Activated CD4-positive, alpha-beta T cell treated with anti-CD3 and anti-CD28 coated beads, Interleukin-2, Interleukin-4, amounts not matched to agents 100 ng/mL and 50 ng/mL, durations not matched to agents 16 hours and 8 hours (primary cell): ENCODE measurements around the gene CYP39A1.
A peak's percentile ranks its signal among the peaks of the same experiment; 100 is the strongest.
"Not testable (repeated sequence)": the region's sequence is repeated elsewhere in the genome, so short reads cannot be mapped to it uniquely, and the experiment has no call there.

Experiments
- DNase-seq: peaks from one replicate; pipeline ENCODE4 v3.0.0-alpha.2; 2020; ENCODE audit warnings: low spot score

Gene CYP39A1

DNA sequence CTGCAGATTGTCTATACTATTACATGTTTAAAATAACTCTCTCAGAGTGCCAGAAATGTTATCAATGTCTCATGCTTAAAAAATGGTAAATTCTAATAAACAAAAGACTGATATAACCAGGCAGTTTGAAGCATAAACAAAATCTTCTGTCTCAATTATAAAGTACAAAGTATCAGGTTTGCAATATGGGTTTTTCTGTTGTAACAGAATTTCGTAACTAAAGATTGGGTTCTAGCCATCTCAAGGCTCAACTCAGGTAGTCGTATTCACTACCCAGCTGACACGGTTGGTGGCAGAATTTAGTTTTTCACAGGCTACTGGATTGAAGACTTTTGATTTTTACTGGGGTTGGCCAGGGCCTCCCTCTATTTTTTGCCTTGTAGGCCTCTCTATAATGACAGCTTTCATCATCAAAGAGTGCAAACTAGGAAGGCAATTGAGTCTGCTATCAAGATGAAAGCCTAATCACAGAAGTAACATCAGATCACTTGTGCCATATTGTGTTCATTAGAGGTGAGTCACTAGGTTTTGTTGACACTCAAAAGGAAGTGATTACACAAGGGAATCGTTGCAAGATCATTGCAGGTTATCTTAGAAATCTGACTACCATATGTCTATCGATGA is 3.6 kb downstream of the CYP39A1 start:
- DNase-seq, result no peak

DNA sequence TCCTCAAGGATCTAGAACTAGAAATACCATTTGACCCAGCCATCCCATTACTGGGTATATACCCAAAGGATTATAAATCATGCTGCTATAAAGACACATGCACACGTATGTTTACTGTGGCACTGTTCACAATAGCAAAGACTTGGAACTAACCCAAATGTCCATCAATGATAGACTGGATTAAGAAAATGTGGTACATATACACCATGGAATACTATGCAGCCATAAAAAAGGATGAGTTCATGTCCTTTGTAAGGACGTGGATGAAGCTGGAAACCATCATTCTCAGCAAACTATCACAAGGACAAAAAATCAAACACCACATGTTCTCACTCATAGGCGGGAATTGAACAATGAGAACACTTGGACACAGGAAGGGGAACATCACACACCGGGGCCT is 4.5 kb downstream of the CYP39A1 start:
- not testable (repeated sequence) for DNase-seq

DNA sequence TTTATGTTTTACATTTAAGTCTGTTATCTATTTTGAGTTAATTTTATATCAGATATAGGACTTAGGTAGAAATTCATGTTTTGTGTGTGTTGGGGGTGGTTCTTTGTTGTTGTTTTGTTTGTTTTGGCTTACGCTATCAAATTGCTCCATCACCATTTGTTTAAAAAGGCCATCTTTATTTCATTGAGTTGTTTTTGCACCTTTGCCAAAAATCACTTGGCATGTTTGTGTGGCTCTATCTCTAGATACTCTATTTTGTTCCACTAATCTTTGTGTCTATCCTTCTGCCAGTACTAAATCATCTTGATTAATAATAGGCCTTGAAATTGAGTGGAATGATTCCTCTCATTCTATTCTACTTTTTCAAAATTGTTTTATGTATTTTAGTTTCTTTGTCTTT is 7.4 kb downstream of the CYP39A1 start:
- no peak for DNase-seq

DNA sequence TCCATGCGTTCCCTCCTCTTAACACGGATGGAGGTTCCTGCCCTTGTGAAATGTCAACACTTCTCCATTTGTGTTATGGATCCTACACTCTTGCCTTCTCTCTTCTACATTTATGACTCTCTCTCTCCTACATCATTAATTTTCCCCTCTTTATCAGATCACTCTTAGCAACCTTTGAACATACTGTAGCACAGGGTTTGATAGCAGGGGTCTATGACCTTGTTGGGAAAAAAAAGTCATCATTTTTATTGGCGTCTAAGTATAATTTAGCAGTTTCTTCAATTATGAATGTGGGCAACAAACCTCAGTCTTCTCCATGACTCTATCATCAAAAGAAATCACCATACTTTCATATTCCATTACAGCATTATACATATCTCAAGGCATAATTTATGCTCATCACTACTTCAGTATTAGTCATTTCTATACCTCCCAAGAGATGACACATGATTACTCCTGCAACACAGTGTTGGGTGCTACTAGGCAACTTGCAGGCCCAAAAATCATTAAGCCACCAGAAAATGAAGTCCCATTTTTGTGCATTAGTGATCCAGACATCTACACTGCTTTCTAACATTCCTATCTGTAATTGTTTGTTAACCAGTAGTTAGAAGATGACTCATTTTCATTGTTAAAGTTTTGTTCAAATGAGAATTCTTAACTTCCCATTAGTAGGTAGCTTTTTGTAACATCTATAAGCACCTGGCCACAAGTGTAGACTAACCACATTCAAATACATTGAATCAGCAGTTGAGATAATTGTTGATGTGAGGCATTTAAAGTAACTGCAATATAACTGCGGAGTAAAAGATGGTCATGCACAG is 9.5 kb downstream of the CYP39A1 start:
- peak; percentile 32 for DNase-seq

DNA sequence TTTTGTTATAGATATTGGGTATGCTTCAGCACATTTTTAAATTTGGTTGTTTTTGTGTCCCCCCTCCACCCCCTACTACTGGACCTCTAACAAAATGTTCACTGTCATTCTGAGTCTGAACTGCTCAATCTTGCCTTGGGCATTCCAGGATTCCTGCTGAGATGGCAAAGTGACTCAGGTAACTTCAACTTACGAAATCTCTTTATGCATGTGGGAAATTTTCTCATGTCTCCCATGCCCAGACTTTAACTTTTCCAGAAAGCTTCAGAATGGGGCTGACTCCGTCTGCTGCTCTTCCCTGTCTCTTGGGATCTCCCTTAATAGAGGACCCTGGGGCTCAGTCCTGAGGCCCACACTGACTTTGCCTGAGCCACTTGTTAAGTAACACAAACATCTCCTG is 14.0 kb downstream of the CYP39A1 start:
- no peak for DNase-seq

DNA sequence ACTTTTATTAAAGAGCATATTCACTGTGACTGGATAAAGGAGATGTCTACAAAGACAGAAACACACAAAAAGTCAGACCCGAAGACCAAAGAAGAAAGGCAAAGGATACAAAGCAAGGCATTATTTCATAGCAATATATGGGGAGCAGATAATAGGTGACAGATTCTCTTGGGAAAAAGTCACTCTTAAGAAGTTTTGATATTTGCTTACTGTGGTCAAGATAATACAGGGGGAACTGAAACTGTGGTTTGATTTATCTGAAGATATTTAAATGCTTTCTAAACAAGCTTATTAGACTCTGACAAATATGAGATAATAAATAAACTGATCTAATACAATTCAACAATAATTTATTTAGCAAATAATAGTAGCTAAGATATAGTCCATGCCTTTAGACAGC is 14.7 kb downstream of the CYP39A1 start:
- DNase-seq, result no peak

DNA sequence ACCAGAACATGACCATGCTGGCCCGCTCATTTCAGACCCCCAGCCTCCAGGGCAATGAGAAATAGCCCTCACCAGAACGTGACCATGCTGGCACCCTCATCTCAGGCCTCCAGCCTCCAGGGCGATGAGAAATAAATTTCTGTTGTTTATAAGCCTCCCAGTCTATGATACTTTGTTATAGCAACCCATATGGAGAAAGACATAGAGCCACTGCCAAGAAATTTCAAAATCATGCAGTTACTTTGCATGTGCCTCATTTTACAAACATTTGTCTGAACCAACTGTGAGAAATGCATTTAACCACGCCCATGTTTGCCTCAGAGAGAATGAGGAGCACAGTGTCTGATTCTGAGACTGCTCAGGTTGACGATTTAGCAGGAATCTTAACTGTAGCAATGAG is 15.5 kb downstream of the CYP39A1 start:
- no peak for DNase-seq

DNA sequence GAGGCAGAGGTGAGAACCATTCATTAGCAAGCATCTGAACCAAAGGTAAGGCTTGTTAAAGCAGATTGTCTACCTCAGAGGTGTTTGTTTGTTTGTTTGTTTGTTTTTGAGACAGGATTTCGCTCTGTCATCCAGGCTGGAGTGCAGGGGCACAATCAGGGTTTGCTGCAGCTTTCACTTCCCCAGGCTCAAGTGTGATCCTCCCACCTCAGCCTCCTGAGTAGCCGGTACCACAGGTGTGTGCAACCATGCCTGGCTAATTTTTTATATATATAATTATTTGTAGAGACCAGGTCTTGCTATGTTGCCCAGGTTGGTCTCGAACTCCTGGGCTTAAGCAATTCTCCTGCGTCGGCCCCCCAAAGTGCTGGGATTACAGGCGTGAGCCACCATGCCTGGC is 17.2 kb downstream of the CYP39A1 start:
- DNase-seq, result no peak

DNA sequence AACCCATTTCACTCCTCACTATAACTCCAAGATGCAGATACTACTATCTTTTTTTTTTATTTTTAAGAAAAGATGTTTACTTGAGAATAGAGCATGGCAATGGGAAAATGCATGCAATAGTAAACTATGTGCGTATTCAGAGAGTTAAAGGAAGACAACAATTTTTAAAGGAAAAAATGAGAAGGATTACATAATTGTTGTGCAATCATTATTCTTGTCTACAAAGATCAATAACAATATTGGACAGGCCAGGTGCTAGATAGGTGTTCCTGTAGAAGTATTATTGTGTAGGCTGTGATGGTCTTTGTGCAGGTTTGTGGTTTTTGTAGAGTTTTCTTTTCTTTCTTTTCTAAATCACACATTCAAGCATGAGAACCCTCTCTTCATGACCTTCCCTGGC is 20.6 kb downstream of the CYP39A1 start:
- DNase-seq, result no peak

DNA sequence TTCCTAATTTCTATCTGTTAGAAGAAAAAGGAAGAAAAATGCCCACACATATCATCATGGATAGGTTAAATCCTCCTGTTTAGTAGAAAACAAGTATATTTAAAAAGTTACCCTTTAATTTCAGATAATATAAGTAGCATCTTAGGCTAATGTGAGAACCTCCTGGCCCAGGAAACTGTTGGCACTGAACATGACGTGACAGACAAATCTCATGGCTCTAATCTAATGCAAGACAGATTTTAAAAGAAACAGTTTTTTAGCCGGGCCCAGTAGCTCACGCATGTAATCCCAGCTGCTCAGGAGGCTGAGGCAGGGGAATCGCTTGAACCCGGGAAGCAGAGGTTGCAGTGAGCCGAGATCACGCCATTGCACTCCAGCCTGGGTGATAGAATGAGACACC is 22.9 kb downstream of the CYP39A1 start:
- DNase-seq, result no peak

DNA sequence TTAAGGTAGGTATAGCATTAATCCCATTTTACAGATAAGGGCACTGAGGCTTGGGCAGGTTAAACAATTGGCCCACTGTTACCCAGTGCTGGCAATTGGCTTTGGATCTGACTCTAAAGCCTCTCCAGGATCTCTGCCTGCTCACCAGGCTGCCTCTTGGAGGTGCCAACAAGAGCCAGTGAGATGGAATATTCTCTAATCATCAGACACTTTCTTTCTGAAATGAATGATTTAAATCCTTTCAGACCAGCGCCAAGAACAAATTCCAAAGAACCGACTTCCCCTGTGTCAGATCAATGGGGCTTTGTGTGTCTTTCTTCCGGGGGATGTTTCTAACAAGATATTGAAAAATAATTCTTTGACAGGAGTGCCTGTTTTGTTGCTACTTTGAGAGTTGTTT is 23.6 kb downstream of the CYP39A1 start:
- no peak for DNase-seq

DNA sequence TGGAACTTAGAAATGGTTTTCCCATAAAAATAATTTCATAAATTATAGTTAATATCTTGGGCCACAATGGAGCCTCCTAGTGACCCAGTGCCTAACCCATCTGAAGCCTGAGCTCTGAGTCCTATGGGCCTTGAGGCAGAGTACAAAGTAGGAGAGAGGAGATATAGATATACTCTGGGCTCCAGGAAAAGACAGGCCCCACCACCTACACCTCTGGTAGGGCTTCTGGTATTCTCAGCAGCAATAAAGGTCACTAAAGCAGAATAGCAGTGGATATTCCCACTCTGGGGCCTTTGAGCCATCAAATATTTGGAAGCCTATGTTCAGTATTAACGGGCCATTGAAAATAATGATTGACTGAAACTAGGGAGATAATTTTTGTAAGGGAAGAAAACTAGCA is 24.1 kb downstream of the CYP39A1 start:
- DNase-seq, result no peak

DNA sequence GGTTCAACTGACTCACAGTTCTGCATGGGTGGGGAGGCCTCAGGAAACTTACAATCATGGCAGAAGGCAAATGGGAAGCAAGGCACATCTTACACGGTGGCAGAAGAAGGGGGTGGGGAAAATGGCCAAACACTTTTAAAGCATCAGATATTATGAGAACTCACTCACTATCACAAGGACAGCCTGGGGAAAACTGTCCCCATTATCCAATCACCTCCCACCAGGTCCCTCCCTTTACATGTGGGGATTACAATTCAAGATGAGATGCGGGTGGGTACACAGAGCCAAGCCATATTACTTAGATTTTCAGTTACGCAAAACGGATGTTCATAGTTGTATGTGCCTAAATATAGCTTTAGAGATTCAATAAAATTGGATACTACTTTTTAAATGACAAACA is 25.6 kb downstream of the CYP39A1 start:
- DNase-seq, result no peak

DNA sequence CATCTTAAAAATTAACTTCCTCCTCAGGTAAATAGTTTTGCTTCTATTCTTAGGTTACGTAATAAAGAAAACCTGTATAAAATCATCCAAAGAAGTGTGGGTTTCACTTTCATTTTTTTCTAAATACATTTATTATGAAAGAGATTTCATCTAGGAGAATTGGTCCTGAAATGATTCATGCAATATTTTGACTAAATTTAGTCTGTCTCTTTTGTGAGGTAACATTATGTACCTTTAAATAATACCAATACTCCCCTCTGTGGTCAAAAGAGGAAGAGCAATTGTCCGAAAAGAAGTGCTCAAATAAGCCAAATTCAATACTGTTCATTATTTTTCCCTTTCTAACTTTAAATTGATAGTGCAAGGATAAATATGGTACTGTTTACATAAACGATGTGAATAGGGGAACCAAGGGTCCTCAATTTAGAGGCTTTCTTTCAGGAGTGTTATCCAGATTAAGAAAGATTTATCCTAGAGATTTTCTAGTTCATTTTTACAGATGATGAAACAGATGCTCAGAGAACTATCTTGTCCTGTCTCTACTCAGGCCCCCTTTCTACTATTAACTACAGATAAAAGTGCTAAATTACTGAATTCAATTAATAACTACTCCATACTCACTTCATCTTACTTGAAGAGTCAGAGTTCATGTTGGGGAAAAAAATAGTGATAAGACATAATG is 26.2 kb downstream of the CYP39A1 start:
- DNase-seq, result peak; percentile 42

DNA sequence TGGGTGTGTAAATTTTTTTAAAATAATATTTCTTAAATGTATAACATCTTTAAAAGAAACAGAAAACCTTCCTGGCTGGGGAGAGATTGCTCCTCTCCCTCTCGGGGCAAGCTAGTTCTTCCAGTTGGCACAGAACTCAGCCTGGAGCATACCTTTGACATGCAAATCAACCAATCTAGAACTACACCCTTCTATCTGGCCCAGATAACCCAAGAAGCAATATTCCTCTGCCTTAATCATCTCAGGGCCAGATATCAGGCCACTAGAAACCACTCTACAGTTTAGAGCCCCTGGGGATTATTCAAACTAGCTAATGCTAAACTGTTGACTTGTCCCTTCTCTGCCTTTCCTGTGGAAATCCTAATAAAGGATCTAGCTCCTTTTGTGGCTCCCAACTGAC is 33.9 kb downstream of the CYP39A1 start:
- DNase-seq, result no peak

DNA sequence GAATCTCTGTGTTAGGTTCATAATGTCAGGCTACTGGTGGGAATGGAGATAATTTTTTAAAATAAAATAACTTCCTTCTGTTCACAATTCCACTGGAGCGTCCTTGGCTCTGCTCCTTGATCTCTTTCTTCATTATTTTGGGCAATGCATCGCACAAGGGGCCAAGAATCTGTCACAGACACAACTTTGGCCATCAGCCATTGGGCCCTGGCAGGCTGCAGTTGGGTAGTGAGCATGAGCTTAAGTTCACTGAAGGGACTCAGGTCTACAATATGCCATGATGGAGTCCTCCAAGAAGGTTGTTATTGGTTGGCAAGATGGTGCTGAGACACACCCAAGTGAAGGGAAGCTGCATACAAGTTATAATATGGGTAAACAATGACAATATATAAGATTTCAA is 40.0 kb downstream of the CYP39A1 start:
- no peak for DNase-seq

DNA sequence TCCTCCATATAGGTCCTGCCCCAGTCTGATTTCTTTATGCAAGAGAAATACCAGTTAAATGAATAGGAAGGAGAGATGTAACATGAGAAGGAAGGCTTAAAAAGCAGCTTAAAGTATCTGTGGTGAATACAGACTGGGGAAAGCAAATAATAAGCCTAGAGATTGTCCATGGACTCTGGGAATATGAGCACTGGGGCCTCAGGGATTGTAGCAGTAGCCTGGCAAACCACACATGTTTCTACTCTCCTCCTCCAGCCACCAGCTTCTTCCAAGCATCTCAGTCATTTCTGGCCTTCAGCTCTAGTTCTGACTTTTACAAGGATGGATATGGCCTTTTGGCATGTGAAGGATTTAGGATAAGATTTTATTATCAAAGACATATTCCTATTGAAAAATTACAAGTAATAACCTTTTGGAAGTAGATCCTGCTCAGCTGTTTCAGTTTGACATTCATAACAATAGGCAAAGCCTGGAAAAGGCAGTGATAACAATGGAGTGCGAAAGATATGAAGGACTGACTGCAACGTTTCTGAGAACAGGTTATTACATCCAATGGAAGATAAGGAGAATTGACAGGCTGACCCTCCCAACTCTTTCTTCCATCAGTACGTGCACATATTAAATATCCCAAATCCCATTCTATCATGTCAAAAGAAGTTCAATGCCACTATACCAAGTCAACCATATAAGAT is 41.6 kb downstream of the CYP39A1 start:
- no peak for DNase-seq

DNA sequence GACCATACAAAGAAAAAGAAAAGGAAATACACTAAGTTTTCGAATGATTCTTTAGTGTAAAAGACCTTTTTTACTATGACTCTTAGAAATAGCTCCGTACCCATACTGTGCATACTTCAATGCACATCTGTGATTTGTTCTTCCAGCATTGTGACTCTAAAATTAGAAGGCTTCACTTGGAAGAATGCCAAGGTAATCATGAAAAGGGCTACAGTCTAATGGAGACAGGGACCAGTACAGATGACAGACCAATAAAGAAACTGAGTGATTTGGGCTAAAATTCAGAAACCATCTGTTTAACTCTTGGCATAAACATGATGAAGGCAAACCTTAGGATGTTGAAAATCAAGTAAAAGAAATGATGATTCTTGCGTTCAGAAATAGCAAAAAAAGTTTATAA is 46.3 kb downstream of the CYP39A1 start:
- no peak for DNase-seq

DNA sequence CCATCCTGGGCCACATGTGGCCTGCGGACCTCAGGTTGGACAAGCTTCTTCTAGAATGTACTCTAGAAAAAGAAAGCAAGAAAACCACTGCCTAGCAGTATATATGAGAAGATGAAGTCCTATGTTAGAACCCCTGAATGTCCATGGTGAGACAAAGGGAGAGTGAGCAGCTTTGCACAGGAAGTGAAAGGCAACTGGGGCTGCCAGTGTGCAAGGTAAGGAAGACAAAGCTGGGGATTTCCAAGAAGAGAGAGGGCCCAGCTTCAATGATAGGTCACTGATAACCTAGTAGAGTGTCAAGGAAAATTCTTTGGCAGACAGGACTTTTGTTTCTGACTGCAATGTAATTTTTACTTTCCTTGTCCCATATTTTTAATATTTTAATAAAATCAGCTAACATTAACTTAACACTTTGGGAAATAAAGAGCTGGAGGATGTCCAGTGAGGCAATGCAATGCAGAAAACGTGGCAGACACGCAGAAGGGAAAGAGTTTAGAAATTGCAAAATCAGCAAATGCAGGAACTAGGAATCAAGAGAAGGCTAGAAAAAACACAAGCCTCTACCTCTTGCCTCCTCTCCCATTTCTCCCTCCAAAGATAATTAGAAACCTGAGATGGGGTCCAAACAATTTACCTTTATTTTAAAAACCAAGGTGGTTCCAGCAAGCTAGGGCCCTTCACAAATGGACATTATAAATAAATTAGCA is 47.4 kb downstream of the CYP39A1 start:
- DNase-seq, result no peak

DNA sequence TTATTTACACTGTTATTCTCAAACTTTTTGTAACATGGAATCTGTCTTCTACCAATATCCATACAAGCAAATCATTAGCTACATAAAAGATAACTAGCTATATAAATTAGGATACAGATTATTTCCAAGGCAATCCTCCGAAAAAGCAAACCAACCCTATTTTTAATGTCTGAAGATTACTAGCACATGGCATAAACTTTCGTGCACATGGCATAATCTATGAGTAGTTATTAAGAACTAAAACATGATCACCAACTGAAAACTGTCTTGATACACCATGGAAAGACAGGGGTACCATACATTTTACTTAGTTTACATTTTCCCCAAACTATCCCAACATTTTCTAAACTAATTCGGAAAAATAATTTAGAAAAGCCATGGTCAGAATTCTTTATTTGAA is 54.4 kb downstream of the CYP39A1 start:
- no peak for DNase-seq

DNA sequence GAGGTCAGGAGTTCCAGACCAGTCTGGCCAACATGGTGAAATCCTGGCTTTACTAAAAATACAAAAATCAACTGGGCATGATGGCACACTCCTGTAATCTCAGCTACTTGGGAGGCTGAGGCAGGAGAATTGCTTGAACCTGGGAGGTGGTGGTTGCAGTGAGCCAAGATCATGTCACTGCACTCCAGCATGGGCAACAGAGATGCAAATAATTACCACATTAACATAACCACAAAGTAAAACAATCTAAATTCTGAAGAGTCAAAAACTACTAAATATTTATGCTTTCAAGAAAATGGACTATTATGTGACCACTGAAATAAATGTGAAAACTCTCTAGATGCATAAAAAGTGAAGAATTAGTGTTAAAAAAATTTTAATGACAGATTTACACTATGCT is 59.9 kb downstream of the CYP39A1 start:
- no peak for DNase-seq

DNA sequence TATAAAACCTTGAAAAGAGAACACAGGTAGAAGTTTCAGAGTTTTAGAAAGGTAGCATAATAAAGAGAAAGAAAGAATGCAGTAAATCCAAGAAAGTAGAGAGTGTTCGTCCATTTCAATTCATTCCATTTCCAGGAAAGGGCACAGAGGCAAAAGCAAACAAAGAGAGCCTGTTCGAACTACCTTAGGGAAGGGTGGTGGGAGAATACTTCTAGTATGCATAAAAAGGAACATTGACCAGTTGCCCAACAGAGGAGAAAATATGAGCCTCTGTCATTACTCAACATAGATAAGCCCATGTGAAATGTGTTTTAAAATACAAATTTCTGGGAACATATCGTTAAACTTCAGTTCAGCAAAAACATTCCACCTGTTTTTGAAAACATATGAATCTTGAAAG is 60.6 kb downstream of the CYP39A1 start:
- no peak for DNase-seq
